Endodermal cell (in vitro differentiated cells): ENCODE measurements around the gene NDRG3. TPM values are rescaled to one million over a fixed set of nuclear protein-coding genes. Genes with fewer than 3 reads are reported as not detected.
A peak's percentile ranks its signal among the peaks of the same experiment; 100 is the strongest.
"Not testable (repeated sequence)": the region's sequence is repeated elsewhere in the genome, so short reads cannot be mapped to it uniquely, and the experiment has no call there.

Experiments used
- DNase-seq: peaks from one replicate; pipeline ENCODE4 v3.0.0-alpha.2; 2017
- H3K27ac ChIP-seq: 2 replicates; pipeline ENCODE4 v1.5.1; 2013; ENCODE audit warnings: mild to moderate bottlenecking, low read depth, low read length, moderate library complexity
- H3K27me3 ChIP-seq: 2 replicates; pipeline ENCODE4 v1.6.1; 2013; ENCODE audit warnings: mild to moderate bottlenecking, low read length, moderate library complexity; ENCODE audit not compliant: insufficient read depth, control insufficient read depth, poor library complexity, severe bottlenecking
- H3K36me3 ChIP-seq: 2 replicates; pipeline ENCODE4 v1.7.0; 2013; ENCODE audit warnings: mild to moderate bottlenecking, low read length, moderate library complexity; ENCODE audit not compliant: control insufficient read depth, insufficient read depth
- H3K4me1 ChIP-seq: one replicate; pipeline ENCODE4 v1.7.0; 2013; ENCODE audit warnings: low read length; ENCODE audit not compliant: control insufficient read depth, insufficient read depth
- H3K4me3 ChIP-seq: 2 replicates; pipeline ENCODE4 v1.5.1; 2013; ENCODE audit warnings: mild to moderate bottlenecking, low read length, moderate library complexity
- H3K9ac ChIP-seq: 2 replicates; pipeline ENCODE4 v1.6.1; 2013; ENCODE audit warnings: mild to moderate bottlenecking, low read length, moderate library complexity; ENCODE audit not compliant: poor library complexity, severe bottlenecking; ENCODE audit errors: extremely low read depth
- H3K9me3 ChIP-seq: 2 replicates; pipeline ENCODE4 v1.6.1; 2013; ENCODE audit warnings: mild to moderate bottlenecking, low read length, moderate library complexity; ENCODE audit not compliant: control insufficient read depth
- H3K27ac Mint-ChIP-seq: 2 replicates; pipeline ENCODE4 v1.8.0; 2020; ENCODE audit warnings: mixed read lengths
- H3K27me3 Mint-ChIP-seq: 2 replicates; pipeline ENCODE4 v1.8.0; 2021; ENCODE audit warnings: mild to moderate bottlenecking, mixed read lengths; ENCODE audit not compliant: insufficient read depth
- H3K36me3 Mint-ChIP-seq: 2 replicates; pipeline ENCODE4 v1.8.0; 2020; ENCODE audit warnings: low read depth, mixed read lengths
- H3K4me1 Mint-ChIP-seq: 2 replicates; pipeline ENCODE4 v1.8.0; 2020; ENCODE audit warnings: mixed read lengths
- H3K4me3 Mint-ChIP-seq: 2 replicates; pipeline ENCODE4 v1.8.0; 2020; ENCODE audit warnings: mild to moderate bottlenecking, moderate library complexity, mixed read lengths
- H3K9me3 Mint-ChIP-seq: 2 replicates; pipeline ENCODE4 v1.8.0; 2020; ENCODE audit warnings: mild to moderate bottlenecking, mixed read lengths
- WGBS, 2 experiments: methylation state at CpG; one replicate each; pipeline versions ENCODE4 v1.1.5 to v1.1.7; 2013; ENCODE audit warnings: missing lambda C conversion rate in 2 of 2, mixed read lengths in 1 of 2; ENCODE audit not compliant: insufficient coverage in 1 of 2, insufficient read length in 1 of 2; 5-methylcytosine and 5-hydroxymethylcytosine counted together
- total RNA-seq, 2 donors: library from RNA; stranded (reverse); fragmentation: NEBNext Ultra II Directional in 1 of 2; extraction: Animal tissue kit (Norgen Biotek cat#: 25700) in 1 of 2; gene quantifications; 2 replicates in 1 of 2; 3 replicates in 1 of 2; pipeline ENCODE4 v1.2.1, GENCODE V29; 2021
- TF ChIP-seq, protein P1 (sequence below): fragments of 200-600 bp; sonication (generic); conservative IDR thresholded peaks from 2 replicates; pipeline ENCODE4 v1.5.0; 2021; ENCODE audit warnings: antibody characterized with exemption, mild to moderate bottlenecking

The NDRG3 gene
- total RNA-seq, 2 donors from 2014 or later: 24.6 to 26.1 TPM

DNA sequence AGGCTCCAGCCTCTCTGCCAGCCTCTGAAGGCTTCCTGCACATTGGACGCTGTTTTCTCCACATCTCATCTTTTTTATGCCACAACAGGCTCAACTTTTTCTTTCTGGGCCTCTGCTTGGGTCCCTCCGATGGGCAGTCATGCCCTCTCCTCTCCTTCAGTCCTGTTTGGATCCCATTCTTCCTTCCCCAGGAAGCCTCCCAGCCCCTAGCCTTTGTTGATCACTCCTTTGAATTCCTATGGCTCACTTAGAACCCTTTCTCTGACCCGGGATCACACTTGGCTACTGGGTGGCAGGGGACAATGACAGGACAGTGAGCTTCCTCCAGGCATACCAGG is 104.4 kb downstream of the NDRG3 start:
- peaks cover 34% of the 10 kb centered on the region for H3K4me1 Mint-ChIP-seq
- Histone ChIP-seq H3K36me3 (no peaks in the 10 kb centered on the region), H3K27ac (no peak overlapping the region), H3K9ac (no peak overlapping the region), H3K9me3 (no peaks in the 10 kb centered on the region), H3K27me3 (no peaks in the 10 kb centered on the region), H3K4me1 (peaks cover 4% of the 10 kb centered on the region), H3K4me3 (no peak overlapping the region)
- 90 to 93% methylated on average over 2 to 3 of the region's 3 CpGs for WGBS, 2 experiments
- H3K36me3 Mint-ChIP-seq: no peaks in the 10 kb centered on the region
- H3K9me3 Mint-ChIP-seq: no peaks in the 10 kb centered on the region
- H3K4me3 Mint-ChIP-seq: no peak overlapping the region
- H3K27me3 Mint-ChIP-seq: no peaks in the 10 kb centered on the region
- no peak for DNase-seq
- peak overlapping the region; percentile 37 for H3K27ac Mint-ChIP-seq
- TF ChIP-seq, protein P1, sequence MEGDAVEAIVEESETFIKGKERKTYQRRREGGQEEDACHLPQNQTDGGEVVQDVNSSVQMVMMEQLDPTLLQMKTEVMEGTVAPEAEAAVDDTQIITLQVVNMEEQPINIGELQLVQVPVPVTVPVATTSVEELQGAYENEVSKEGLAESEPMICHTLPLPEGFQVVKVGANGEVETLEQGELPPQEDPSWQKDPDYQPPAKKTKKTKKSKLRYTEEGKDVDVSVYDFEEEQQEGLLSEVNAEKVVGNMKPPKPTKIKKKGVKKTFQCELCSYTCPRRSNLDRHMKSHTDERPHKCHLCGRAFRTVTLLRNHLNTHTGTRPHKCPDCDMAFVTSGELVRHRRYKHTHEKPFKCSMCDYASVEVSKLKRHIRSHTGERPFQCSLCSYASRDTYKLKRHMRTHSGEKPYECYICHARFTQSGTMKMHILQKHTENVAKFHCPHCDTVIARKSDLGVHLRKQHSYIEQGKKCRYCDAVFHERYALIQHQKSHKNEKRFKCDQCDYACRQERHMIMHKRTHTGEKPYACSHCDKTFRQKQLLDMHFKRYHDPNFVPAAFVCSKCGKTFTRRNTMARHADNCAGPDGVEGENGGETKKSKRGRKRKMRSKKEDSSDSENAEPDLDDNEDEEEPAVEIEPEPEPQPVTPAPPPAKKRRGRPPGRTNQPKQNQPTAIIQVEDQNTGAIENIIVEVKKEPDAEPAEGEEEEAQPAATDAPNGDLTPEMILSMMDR: no peak

DNA sequence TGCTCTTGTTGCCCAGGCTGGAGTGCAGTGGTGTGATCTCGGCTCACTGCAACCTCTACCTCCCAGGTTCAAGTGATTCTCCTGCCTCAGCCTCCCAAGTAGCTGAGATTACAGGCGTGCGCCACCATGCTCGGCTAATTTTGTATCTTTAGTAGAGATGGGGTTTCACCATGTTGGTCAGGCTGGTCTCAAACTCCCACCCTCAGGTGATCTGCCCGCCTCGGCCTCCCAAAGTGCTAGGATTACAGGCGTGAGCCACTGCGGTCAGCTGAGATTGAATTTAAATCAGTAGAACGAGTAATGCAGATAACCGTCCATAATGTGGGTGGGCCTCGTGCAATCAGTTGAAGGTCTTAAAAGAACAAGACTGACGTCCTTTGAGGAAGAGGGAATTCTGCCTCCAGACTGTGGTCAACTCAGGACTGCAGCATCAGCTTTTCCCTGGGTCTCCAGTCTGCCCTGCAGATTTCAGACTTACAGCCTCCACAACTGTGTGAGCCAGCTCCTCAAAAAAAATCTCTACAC is 107.0 kb downstream of the NDRG3 start:
- not testable (repeated sequence) for DNase-seq, H3K27ac ChIP-seq, H3K27ac Mint-ChIP-seq, H3K9me3 Mint-ChIP-seq, H3K9ac ChIP-seq, H3K27me3 Mint-ChIP-seq, H3K4me3 Mint-ChIP-seq, H3K4me3 ChIP-seq, H3K4me1 ChIP-seq, H3K36me3 ChIP-seq, H3K27me3 ChIP-seq, H3K36me3 Mint-ChIP-seq, H3K9me3 ChIP-seq
- WGBS, 2 experiments: 95% methylated on average over 8 to 12 of the region's 12 CpGs
- peaks cover 13% of the 10 kb centered on the region for H3K4me1 Mint-ChIP-seq

DNA sequence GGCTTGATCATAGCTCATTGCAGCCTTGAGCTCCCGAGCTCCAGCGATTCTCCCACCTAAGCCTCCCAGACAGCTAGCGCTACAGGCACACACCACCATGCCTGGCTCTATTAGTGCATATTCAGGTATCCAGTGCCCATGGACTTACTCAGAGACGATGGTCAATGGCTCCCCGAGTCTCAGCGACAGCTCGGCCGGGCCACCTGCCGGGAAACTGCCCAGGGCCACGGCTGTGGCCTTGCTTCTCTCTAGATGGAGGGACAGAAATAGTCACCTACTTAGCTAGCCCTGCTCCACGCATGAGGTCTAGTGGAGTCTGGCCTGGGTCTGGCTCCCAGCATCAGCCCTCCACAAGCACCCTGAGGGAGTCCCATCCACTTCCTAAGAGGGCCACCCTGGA is 111.5 kb downstream of the NDRG3 start:
- Histone ChIP-seq H3K27ac (no peak overlapping the region), H3K36me3 (no peaks in the 10 kb centered on the region), H3K27me3 (no peaks in the 10 kb centered on the region), H3K4me3 (no peak overlapping the region), H3K4me1 (no peaks in the 10 kb centered on the region), H3K9ac (no peak overlapping the region), H3K9me3 (no peaks in the 10 kb centered on the region)
- 89 to 93% methylated on average over 11 of the region's 11 CpGs for WGBS, 2 experiments
- TF ChIP-seq, protein P1: no peak
- Mint-ChIP-seq H3K4me3 (no peak overlapping the region), H3K36me3 (no peaks in the 10 kb centered on the region), H3K9me3 (no peaks in the 10 kb centered on the region), H3K27ac (no peak overlapping the region), H3K4me1 (peaks cover 4% of the 10 kb centered on the region), H3K27me3 (no peaks in the 10 kb centered on the region)
- DNase-seq: no peak

DNA sequence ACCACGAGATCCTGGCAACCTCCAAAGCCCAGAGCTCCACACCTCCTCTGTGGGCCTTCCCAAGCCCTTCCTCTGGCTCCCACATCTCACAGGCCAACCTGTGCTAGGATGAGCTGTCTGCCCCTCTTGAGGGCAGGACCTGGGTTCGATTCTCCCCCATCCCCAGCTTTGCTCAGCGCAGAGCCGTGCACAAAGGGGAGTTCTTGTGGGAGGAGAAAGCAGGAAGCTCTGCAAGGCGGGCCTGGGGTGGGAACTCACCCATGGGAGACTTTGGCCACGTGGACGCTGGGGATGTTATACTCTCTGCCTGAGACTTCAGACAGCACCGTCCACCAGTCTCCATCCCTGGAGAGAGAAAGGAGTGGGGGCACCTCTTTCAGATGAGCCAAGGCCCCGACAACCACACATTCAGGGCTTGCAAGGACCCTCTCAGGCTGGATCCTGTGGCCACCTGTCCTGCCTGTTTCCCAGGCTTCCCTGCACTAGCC is 112.6 kb downstream of the NDRG3 start:
- no peaks in the 10 kb centered on the region for H3K4me1 ChIP-seq
- H3K36me3 ChIP-seq: no peaks in the 10 kb centered on the region
- H3K4me1 Mint-ChIP-seq: peaks cover 4% of the 10 kb centered on the region
- DNase-seq: no peak
- no peak overlapping the region for H3K4me3 Mint-ChIP-seq
- H3K9ac ChIP-seq: no peak overlapping the region
- WGBS, 2 experiments: 89 to 100% methylated on average over 5 to 9 of the region's 9 CpGs
- H3K36me3 Mint-ChIP-seq: no peaks in the 10 kb centered on the region
- no peak overlapping the region for H3K27ac ChIP-seq
- TF ChIP-seq, protein P1: no peak
- H3K27ac Mint-ChIP-seq: no peak overlapping the region
- no peaks in the 10 kb centered on the region for H3K9me3 Mint-ChIP-seq
- H3K9me3 ChIP-seq: no peaks in the 10 kb centered on the region
- H3K27me3 ChIP-seq: no peaks in the 10 kb centered on the region
- H3K4me3 ChIP-seq: no peak overlapping the region
- H3K27me3 Mint-ChIP-seq: no peaks in the 10 kb centered on the region
